Osteoblast (primary cell): ENCODE results near the gene HNMT. TPM values are rescaled to one million over a fixed set of nuclear protein-coding genes. Genes with fewer than 3 reads are reported as not detected.

Experiments
- DNase-seq: peaks from one replicate; pipeline ENCODE4 v3.0.0; 2011; ENCODE audit warnings: low spot score, mixed read lengths; ENCODE audit not compliant: insufficient read length; ENCODE audit errors: missing footprints
- H2AFZ ChIP-seq: 2 replicates; pipeline ENCODE4 v1.6.0; 2011; ENCODE audit warnings: mild to moderate bottlenecking, low read length
- H3K27ac ChIP-seq: 2 replicates; pipeline ENCODE4 v1.5.1; 2011; ENCODE audit warnings: mild to moderate bottlenecking, low read depth, low read length, moderate library complexity
- H3K27me3 ChIP-seq: 2 replicates; pipeline ENCODE4 v1.6.0; 2012; ENCODE audit warnings: mild to moderate bottlenecking, control low read depth, inconsistent platforms, low read length, moderate library complexity; ENCODE audit not compliant: insufficient read depth
- H3K36me3 ChIP-seq: 2 replicates; pipeline ENCODE4 v1.5.1; 2011; ENCODE audit warnings: mild to moderate bottlenecking, low read length, control low read depth, moderate library complexity; ENCODE audit not compliant: insufficient read depth
- H3K4me1 ChIP-seq: 2 replicates; pipeline ENCODE4 v1.5.1; 2011; ENCODE audit warnings: mild to moderate bottlenecking, low read length, control low read depth, moderate library complexity; ENCODE audit not compliant: insufficient read depth
- H3K4me2 ChIP-seq: 2 replicates; pipeline ENCODE4 v1.6.0; 2011; ENCODE audit warnings: mild to moderate bottlenecking, low read length; ENCODE audit not compliant: insufficient read depth
- H3K4me3 ChIP-seq: fragments of 200-600 bp; sonication (generic); 3 replicates; pipeline ENCODE4 v1.5.1; 2012; ENCODE audit warnings: mild to moderate bottlenecking, low read length, inconsistent platforms; ENCODE audit not compliant: insufficient read depth
- H3K79me2 ChIP-seq: 2 replicates; pipeline ENCODE4 v1.6.0; 2012; ENCODE audit warnings: mild to moderate bottlenecking, low read length, control low read depth, inconsistent platforms; ENCODE audit not compliant: insufficient read depth
- H3K9me3 ChIP-seq: 2 replicates; pipeline ENCODE4 v1.5.1; 2011; ENCODE audit warnings: low read depth, low read length, control low read depth
- H4K20me1 ChIP-seq: 2 replicates; pipeline ENCODE4 v1.6.0; 2012; ENCODE audit warnings: mild to moderate bottlenecking, low read length, control low read depth; ENCODE audit not compliant: insufficient read depth
- CTCF ChIP-seq: IDR thresholded peaks from 2 replicates; pipeline ENCODE4 v1.5.1; 2011; ENCODE audit warnings: mild to moderate bottlenecking, low read depth, low read length, moderate library complexity; ENCODE audit errors: extremely low read depth
- total RNA-seq: library from RNA; depleted of rRNA; stranded (reverse); fragments of >200 nt; gene quantifications from 2 replicates; pipeline ENCODE4 v1.2.3, GENCODE V29; 2012

HNMT gene
- total RNA-seq, 1 donor = 115 TPM

- DNase-seq = no peak
Observed at GRCh38 chr2:137925599-137925998, 38.7 kb upstream of the HNMT start.

GRCh38 chr2:137927846-137928245 is 36.4 kb upstream of the HNMT start:
- no peak overlapping the region for H2AFZ ChIP-seq
- no peak for TF ChIP-seq CTCF
- no peak for DNase-seq
- H3K36me3 ChIP-seq = no peaks in the 10 kb centered on the region
- H4K20me1 ChIP-seq = no peaks in the 10 kb centered on the region
- peaks cover 14% of the 10 kb centered on the region for H3K4me1 ChIP-seq
- H3K9me3 ChIP-seq = no peaks in the 10 kb centered on the region
- H3K4me2 ChIP-seq = no peak overlapping the region
- H3K79me2 ChIP-seq = no peaks in the 10 kb centered on the region
- no peaks in the 10 kb centered on the region for H3K27me3 ChIP-seq
- H3K27ac ChIP-seq = no peak overlapping the region
- no peak overlapping the region for H3K4me3 ChIP-seq

More at GRCh38 chr2:137925599-137925998, 38.7 kb upstream of the HNMT start:
- H3K36me3 ChIP-seq = no peaks in the 10 kb centered on the region
- no peaks in the 10 kb centered on the region for H3K27me3 ChIP-seq
- no peak overlapping the region for H3K27ac ChIP-seq
- no peak for TF ChIP-seq CTCF
- H4K20me1 ChIP-seq = no peaks in the 10 kb centered on the region
- no peaks in the 10 kb centered on the region for H3K9me3 ChIP-seq
- H3K79me2 ChIP-seq = no peaks in the 10 kb centered on the region
- no peak overlapping the region for H3K4me2 ChIP-seq
- H2AFZ ChIP-seq = no peak overlapping the region
- H3K4me3 ChIP-seq = no peak overlapping the region
- H3K4me1 ChIP-seq = peaks cover 14% of the 10 kb centered on the region

- H2AFZ ChIP-seq = no peak overlapping the region
- no peak overlapping the region for H3K4me3 ChIP-seq
Observed at GRCh38 chr2:137928547-137929518, 35.4 kb upstream of the HNMT start.

More at GRCh38 chr2:137928547-137929518, 35.4 kb upstream of the HNMT start:
- Histone ChIP-seq H3K79me2 (no peaks in the 10 kb centered on the region), H3K4me1 (peaks cover 14% of the 10 kb centered on the region), H3K36me3 (no peaks in the 10 kb centered on the region), H3K4me2 (peak overlapping the region; percentile 48), H3K27ac (peak overlapping the region; percentile 48), H4K20me1 (no peaks in the 10 kb centered on the region), H3K27me3 (no peaks in the 10 kb centered on the region), H3K9me3 (no peaks in the 10 kb centered on the region)
- no peak for DNase-seq
- TF ChIP-seq CTCF = no peak
